HCT116 (cell line): ENCODE data around the gene VAMP3. TPM values are rescaled to one million over a fixed set of nuclear protein-coding genes. Genes with fewer than 3 reads are reported as not detected.

Experiments used
- ATAC-seq: fragments of 200-7000 bp; cut with Tn5 transposase; 2 replicates; pipeline ENCODE4 v1.9.1; 2020; ENCODE audit warnings: mild to moderate bottlenecking, moderate library complexity
- BruUV-seq: library from RNA; stranded (reverse); fragments of 400-500 nt; replicated peaks from 2 replicates; lab custom pipeline; 2021; lab: Mats Ljungman, UMichigan
- CTCF ChIA-PET: fragments of 300-600 bp; sonication (Branson Sonifier 250); formaldehyde crosslinking; loops from one replicate; lab custom pipeline; 2021; ENCODE audit warnings: antibody characterized with exemption; lab: Charles Lee
- POLR2A ChIA-PET: fragments of 300-600, 350-600 bp; sonication (Branson Sonifier 250); formaldehyde crosslinking; loops from one replicate; lab custom pipeline; 2021; ENCODE audit warnings: antibody characterized with exemption; lab: Charles Lee
- RAD21 ChIA-PET, 2 experiments: fragments of 300-600 bp; sonication (Branson Sonifier 250); formaldehyde crosslinking; loops; one replicate each; lab custom pipeline; 2023; ENCODE audit warnings: low total read pairs in 2 of 2; ENCODE audit not compliant: uncharacterized antibody in 2 of 2, unreplicated experiment in 2 of 2, low non-redundant PET in 1 of 2; lab: Charles Lee
- DNase-seq: peaks from one replicate; pipeline ENCODE4 v3.0.0-alpha.2; 2010; ENCODE audit warnings: low read depth, low spot score
- H2AFZ ChIP-seq: fragments of 200-600 bp; shearing (Covaris generic), sonication (generic); 2 replicates; pipeline ENCODE4 v1.6.1; 2017; ENCODE audit warnings: low read depth, mixed run types, mixed read lengths, antibody characterized with exemption, low read length; ENCODE audit not compliant: poor library complexity, severe bottlenecking
- H3K27ac ChIP-seq: 2 replicates; pipeline ENCODE4 v1.5.1; 2012; ENCODE audit warnings: low read depth, low read length
- H3K27me3 ChIP-seq: fragments of 200-600 bp; sonication (generic); 2 replicates; pipeline ENCODE4 v1.6.1; 2016; ENCODE audit warnings: mixed run types, low read length, mixed read lengths; ENCODE audit not compliant: insufficient read depth
- H3K36me3 ChIP-seq, 2 experiments: fragments of 200-500 bp in 1 of 2; fragments of 200-600 bp in 1 of 2; sonication (Bioruptor generic) in 1 of 2; sonication (generic) in 1 of 2; 2 replicates each; pipeline versions ENCODE4 v1.5.1 to v1.6.1; 2014 to 2016; ENCODE audit warnings: low read length in 2 of 2, inconsistent platforms in 1 of 2, mixed read lengths in 1 of 2, mixed run types in 1 of 2; ENCODE audit not compliant: insufficient read depth in 2 of 2, control insufficient read depth in 1 of 2
- H3K4me1 ChIP-seq, 2 experiments: fragments of 200-600 bp in 1 of 2; sonication (generic) in 1 of 2; 2 replicates each; pipeline versions ENCODE4 v1.5.1 to v1.6.1; 2012 to 2017; ENCODE audit warnings: low read length in 2 of 2, inconsistent platforms in 1 of 2, mild to moderate bottlenecking in 1 of 2, mixed read lengths in 1 of 2, mixed run types in 1 of 2, moderate library complexity in 1 of 2; ENCODE audit not compliant: insufficient read depth in 2 of 2, control insufficient read depth in 1 of 2
- H3K4me2 ChIP-seq: fragments of 200-600 bp; sonication (generic); 2 replicates; pipeline ENCODE4 v1.6.1; 2017; ENCODE audit warnings: mixed run types, low read length, mixed read lengths
- H3K4me3 ChIP-seq, 2 experiments: fragments of 200-600 bp in 1 of 2; sonication (generic) in 1 of 2; replicated peaks in 1 of 2; 2 replicates each; pipeline ENCODE4 v1.5.1; 2011 to 2016; ENCODE audit warnings: low read length in 2 of 2, control low read depth in 1 of 2, low read depth in 1 of 2, mild to moderate bottlenecking in 1 of 2, mixed read lengths in 1 of 2, mixed run types in 1 of 2
- H3K79me2 ChIP-seq: fragments of 200-600 bp; sonication (generic); 2 replicates; pipeline ENCODE4 v1.6.1; 2017; ENCODE audit warnings: mild to moderate bottlenecking, mixed run types, low read length, moderate library complexity, mixed read lengths; ENCODE audit not compliant: insufficient read depth
- H3K9ac ChIP-seq: fragments of 200-600 bp; sonication (generic); 2 replicates; pipeline ENCODE4 v1.6.1; 2016; ENCODE audit warnings: low read length, mixed read lengths
- H3K9me2 ChIP-seq: fragments of 200-600 bp; sonication (generic), shearing (Covaris generic); 2 replicates; pipeline ENCODE4 v1.6.1; 2017; ENCODE audit warnings: mixed run types, mild to moderate bottlenecking, moderate library complexity; ENCODE audit not compliant: insufficient read depth
- H3K9me3 ChIP-seq, 2 experiments: fragments of 200-500 bp in 1 of 2; fragments of 200-600 bp in 1 of 2; sonication (Bioruptor generic) in 1 of 2; sonication (generic) in 1 of 2; 2 replicates each; pipeline ENCODE4 v1.6.1; 2014 to 2017; ENCODE audit warnings: low read length in 2 of 2, mixed read lengths in 2 of 2, inconsistent platforms in 1 of 2, low read depth in 1 of 2, mild to moderate bottlenecking in 1 of 2, mixed run types in 1 of 2, moderate library complexity in 1 of 2; ENCODE audit not compliant: control insufficient read depth in 1 of 2, insufficient read depth in 1 of 2
- H4K20me1 ChIP-seq: fragments of 200-600 bp; sonication (generic), shearing (Covaris generic); 2 replicates; pipeline ENCODE4 v1.6.1; 2017; ENCODE audit warnings: mixed run types, mild to moderate bottlenecking, moderate library complexity; ENCODE audit not compliant: insufficient read depth
- CBX3 ChIP-seq: IDR thresholded peaks from 2 replicates; pipeline ENCODE4 v1.6.1; 2012; ENCODE audit warnings: low read depth
- CEBPB ChIP-seq: IDR thresholded peaks from 2 replicates; pipeline ENCODE4 v1.6.1; 2012; ENCODE audit warnings: low read depth
- EGR1 ChIP-seq: IDR thresholded peaks from 2 replicates; pipeline ENCODE4 v1.6.1; 2012; ENCODE audit warnings: low read depth
- ELF1 ChIP-seq: IDR thresholded peaks from 2 replicates; pipeline ENCODE4 v1.6.1; 2012; ENCODE audit warnings: low read depth, borderline replicate concordance
- FOSL1 ChIP-seq: IDR thresholded peaks from 2 replicates; pipeline ENCODE4 v1.6.1; 2012; ENCODE audit warnings: low read depth
- JUND ChIP-seq: IDR thresholded peaks from 2 replicates; pipeline ENCODE4 v1.6.1; 2012
- POLR2A ChIP-seq: IDR thresholded peaks from 2 replicates; pipeline ENCODE4 v1.7.0; 2011; ENCODE audit warnings: borderline replicate concordance; ENCODE audit not compliant: insufficient read depth, insufficient read length; ENCODE audit errors: extremely low read depth
- POLR2AphosphoS5 ChIP-seq: IDR thresholded peaks from 2 replicates; pipeline ENCODE4 v1.6.1; 2011; ENCODE audit warnings: mild to moderate bottlenecking, low read depth, low read length, moderate library complexity
- RAD21 ChIP-seq: IDR thresholded peaks from 2 replicates; pipeline ENCODE4 v1.6.1; 2012; ENCODE audit warnings: low read depth, mild to moderate bottlenecking
- SIN3A ChIP-seq: IDR thresholded peaks from 2 replicates; pipeline ENCODE4 v1.6.1; 2012; ENCODE audit warnings: low read depth
- SP1 ChIP-seq: IDR thresholded peaks from 2 replicates; pipeline ENCODE4 v1.6.1; 2012; ENCODE audit warnings: low read depth
- SRF ChIP-seq: IDR thresholded peaks from 2 replicates; pipeline ENCODE4 v1.6.1; 2012; ENCODE audit warnings: low read depth
- TCF7L2 ChIP-seq: IDR thresholded peaks from 2 replicates; pipeline ENCODE4 v1.7.0; 2011; ENCODE audit warnings: borderline replicate concordance, inconsistent platforms; ENCODE audit not compliant: insufficient read depth, insufficient read length; ENCODE audit errors: extremely low read depth
- YY1 ChIP-seq: IDR thresholded peaks from 2 replicates; pipeline ENCODE4 v1.6.1; 2011; ENCODE audit warnings: low read length, low read depth, moderate library complexity, mild to moderate bottlenecking; ENCODE audit not compliant: insufficient replicate concordance; ENCODE audit errors: extremely low read depth
- ZFX ChIP-seq: fragments of 450-650 bp; IDR thresholded peaks from 2 replicates; pipeline ENCODE4 v1.6.1; 2017
- intact Hi-C: fragments of 100-400 bp; cut with micrococcal nuclease; formaldehyde crosslinking; loops from 2 replicates; pipeline ENCODE4 v1.10.0; 2022
- total RNA-seq: library from RNA; stranded (reverse); gene quantifications from one replicate; pipeline ENCODE4 v1.2.1, GENCODE V29; 2021; ENCODE audit not compliant: unreplicated experiment
- TF ChIP-seq, protein P1 (sequence below): IDR thresholded peaks from 2 replicates; pipeline ENCODE4 v1.6.1; 2012
- TF ChIP-seq, protein P2 (sequence below): IDR thresholded peaks from 2 replicates; pipeline ENCODE4 v1.6.1; 2012
- TF ChIP-seq, protein P3 (sequence below): IDR thresholded peaks from 2 replicates; pipeline ENCODE4 v1.6.1; 2011; ENCODE audit warnings: mild to moderate bottlenecking, low read length, moderate library complexity; ENCODE audit not compliant: insufficient replicate concordance; ENCODE audit errors: extremely low read depth
- TF ChIP-seq, protein P4 (sequence below): IDR thresholded peaks from 2 replicates; pipeline ENCODE4 v1.6.1; 2012; ENCODE audit warnings: low read depth

Gene VAMP3
- total RNA-seq, 1 experiment from 2014 or later = 79.3 TPM

DNA sequence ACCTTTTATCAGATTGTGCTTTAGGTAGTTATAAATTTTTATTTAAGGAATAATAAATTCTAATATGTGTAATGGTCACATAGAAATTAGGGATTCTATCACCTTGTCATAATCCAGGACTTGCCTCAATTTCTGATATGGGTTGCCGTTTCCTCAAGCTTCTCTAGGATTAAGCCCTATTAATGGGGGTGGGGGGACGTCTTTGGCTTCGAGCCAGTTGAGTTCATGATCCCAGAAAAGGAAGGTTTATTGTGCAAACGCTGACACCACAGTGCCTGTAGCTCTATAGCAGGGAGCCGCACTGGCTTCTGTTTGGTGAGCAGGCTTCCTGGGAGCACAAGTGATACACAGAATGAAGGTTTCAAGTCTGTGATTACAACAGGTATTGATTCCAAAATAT is 22.0 kb upstream of the VAMP3 start:
- Histone ChIP-seq H3K79me2 (no peaks in the 10 kb centered on the region), H4K20me1 (no peaks in the 10 kb centered on the region), H3K4me2 (no peak overlapping the region), H3K27ac (no peak overlapping the region), H3K4me1 (no peaks in the 10 kb centered on the region), H3K9ac (no peak overlapping the region), H3K9me3 (no peaks in the 10 kb centered on the region), H2AFZ (no peak overlapping the region)
- ATAC-seq = no peak
- ChIA-PET POLR2A (no interaction called here), RAD21 (no interaction called here)
- no peak for DNase-seq
- no peak for TF ChIP-seq YY1
- no peak for TF ChIP-seq RAD21
- TF ChIP-seq ELF1 = no peak
- TF ChIP-seq CBX3 = no peak
- TF ChIP-seq TCF7L2 = no peak
- no peak for TF ChIP-seq SP1
- TF ChIP-seq, protein P1, sequence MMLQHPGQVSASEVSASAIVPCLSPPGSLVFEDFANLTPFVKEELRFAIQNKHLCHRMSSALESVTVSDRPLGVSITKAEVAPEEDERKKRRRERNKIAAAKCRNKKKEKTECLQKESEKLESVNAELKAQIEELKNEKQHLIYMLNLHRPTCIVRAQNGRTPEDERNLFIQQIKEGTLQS = no peak
- TF ChIP-seq SRF = no peak
- TF ChIP-seq SIN3A = no peak
- no peak for TF ChIP-seq POLR2AphosphoS5
- no peak for TF ChIP-seq JUND
- TF ChIP-seq CEBPB = no peak
- TF ChIP-seq, protein P2, sequence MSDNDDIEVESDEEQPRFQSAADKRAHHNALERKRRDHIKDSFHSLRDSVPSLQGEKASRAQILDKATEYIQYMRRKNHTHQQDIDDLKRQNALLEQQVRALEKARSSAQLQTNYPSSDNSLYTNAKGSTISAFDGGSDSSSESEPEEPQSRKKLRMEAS = no peak
- no peak for TF ChIP-seq EGR1
- TF ChIP-seq, protein P3, sequence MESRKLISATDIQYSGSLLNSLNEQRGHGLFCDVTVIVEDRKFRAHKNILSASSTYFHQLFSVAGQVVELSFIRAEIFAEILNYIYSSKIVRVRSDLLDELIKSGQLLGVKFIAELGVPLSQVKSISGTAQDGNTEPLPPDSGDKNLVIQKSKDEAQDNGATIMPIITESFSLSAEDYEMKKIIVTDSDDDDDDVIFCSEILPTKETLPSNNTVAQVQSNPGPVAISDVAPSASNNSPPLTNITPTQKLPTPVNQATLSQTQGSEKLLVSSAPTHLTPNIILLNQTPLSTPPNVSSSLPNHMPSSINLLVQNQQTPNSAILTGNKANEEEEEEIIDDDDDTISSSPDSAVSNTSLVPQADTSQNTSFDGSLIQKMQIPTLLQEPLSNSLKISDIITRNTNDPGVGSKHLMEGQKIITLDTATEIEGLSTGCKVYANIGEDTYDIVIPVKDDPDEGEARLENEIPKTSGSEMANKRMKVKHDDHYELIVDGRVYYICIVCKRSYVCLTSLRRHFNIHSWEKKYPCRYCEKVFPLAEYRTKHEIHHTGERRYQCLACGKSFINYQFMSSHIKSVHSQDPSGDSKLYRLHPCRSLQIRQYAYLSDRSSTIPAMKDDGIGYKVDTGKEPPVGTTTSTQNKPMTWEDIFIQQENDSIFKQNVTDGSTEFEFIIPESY = no peak
- no peak for TF ChIP-seq ZFX
- TF ChIP-seq FOSL1 = no peak
- no peak for TF ChIP-seq POLR2A
- TF ChIP-seq, protein P4, sequence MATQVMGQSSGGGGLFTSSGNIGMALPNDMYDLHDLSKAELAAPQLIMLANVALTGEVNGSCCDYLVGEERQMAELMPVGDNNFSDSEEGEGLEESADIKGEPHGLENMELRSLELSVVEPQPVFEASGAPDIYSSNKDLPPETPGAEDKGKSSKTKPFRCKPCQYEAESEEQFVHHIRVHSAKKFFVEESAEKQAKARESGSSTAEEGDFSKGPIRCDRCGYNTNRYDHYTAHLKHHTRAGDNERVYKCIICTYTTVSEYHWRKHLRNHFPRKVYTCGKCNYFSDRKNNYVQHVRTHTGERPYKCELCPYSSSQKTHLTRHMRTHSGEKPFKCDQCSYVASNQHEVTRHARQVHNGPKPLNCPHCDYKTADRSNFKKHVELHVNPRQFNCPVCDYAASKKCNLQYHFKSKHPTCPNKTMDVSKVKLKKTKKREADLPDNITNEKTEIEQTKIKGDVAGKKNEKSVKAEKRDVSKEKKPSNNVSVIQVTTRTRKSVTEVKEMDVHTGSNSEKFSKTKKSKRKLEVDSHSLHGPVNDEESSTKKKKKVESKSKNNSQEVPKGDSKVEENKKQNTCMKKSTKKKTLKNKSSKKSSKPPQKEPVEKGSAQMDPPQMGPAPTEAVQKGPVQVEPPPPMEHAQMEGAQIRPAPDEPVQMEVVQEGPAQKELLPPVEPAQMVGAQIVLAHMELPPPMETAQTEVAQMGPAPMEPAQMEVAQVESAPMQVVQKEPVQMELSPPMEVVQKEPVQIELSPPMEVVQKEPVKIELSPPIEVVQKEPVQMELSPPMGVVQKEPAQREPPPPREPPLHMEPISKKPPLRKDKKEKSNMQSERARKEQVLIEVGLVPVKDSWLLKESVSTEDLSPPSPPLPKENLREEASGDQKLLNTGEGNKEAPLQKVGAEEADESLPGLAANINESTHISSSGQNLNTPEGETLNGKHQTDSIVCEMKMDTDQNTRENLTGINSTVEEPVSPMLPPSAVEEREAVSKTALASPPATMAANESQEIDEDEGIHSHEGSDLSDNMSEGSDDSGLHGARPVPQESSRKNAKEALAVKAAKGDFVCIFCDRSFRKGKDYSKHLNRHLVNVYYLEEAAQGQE = no peak
- TF ChIP-seq, all 23 proteins: peak for 0
- peaks cover 10 to 18% of the 10 kb centered on the region in 2 experiments for H3K36me3 ChIP-seq
- CTCF ChIA-PET = interaction anchor here (0.7 to 2.2 kb wide), 3 partner anchors 50 to 80 kb away, joined by 4 to 11 read pairs (median 5); no protein-coding TSS in a partner anchor
- no peaks in the 10 kb centered on the region for H3K27me3 ChIP-seq
- BruUV-seq = no TSS peak
- intact Hi-C loops = no loop called here
- H3K4me3 ChIP-seq = no peak overlapping the region
- no peaks in the 10 kb centered on the region for H3K9me2 ChIP-seq
